Neural progenitor cell (in vitro differentiated cells): ENCODE data around the gene GRK6.

Source experiments
- CTCF ChIP-seq: fragments of 200-600 bp; sonication (generic); IDR thresholded peaks from 2 replicates; pipeline ENCODE4 v1.5.1; 2017; ENCODE audit warnings: antibody characterized with exemption, mild to moderate bottlenecking
- EZH2 ChIP-seq: fragments of 200-600 bp; sonication (generic); IDR thresholded peaks from 2 replicates; pipeline ENCODE4 v1.6.1; 2017; ENCODE audit warnings: antibody characterized with exemption, mild to moderate bottlenecking, moderate library complexity
- EZH2phosphoT487 ChIP-seq: fragments of 200-600 bp; sonication (generic); IDR thresholded peaks from 2 replicates; pipeline ENCODE4 v1.6.1; 2017; ENCODE audit warnings: antibody characterized with exemption

GRCh38 chr5:177414481-177414880 lies 12.0 kb upstream of the GRK6 start:
- TF ChIP-seq CTCF (no peak), EZH2phosphoT487 (no peak), EZH2 (no peak)
